GM19324 (cell line): ENCODE measurements around the gene SRPRB.

Experiments used
- ATAC-seq: cut with Tn5 transposase; IDR thresholded peaks from one replicate; pipeline ENCODE4 v1.9.1; 2021; ENCODE audit warnings: mild to moderate bottlenecking, moderate library complexity; ENCODE audit not compliant: unreplicated experiment, low FRiP score

SRPRB gene

GRCh38 chr3:133863911-133864310 is 58.3 kb downstream of the SRPRB start:
- ATAC-seq, result no peak

- no peak for ATAC-seq
These were observed 59.0 kb downstream of the SRPRB start for GRCh38 chr3:133864616-133865015.

DNA sequence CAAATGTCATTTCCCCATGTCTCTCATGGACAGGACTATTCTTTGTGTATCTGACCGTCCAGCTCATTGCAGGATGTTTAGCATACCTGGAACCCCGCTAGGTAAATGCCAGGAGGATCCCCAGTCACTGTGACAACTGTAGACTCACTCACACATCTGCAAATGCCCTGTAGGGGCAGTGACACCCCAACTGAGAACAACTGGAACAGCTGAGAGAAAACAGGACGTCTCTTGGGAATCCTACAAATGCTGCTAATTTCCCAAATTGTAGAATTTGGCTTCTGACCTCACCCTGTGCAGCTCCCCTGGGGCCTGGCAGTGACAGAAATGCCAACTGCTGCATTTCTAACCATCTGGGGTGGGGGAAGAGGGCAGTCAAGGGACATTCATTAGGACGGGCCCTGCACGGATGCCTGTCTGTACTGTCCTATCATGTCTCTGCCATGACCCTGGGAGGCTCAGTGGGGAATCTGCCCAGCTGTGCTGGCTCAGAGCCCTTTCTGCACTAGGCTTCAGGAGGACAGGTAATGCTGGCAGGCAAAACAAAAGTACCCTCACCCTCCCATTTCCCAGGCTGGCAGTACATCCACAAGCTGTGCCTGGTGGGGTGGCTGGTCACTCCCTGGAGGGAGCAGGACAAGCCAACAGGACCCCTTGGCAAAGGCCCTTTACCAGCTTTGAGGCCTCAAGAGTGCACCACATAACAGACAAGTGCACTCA is 59.7 kb downstream of the SRPRB start:
- no peak for ATAC-seq

GRCh38 chr3:133866141-133866540 is 60.5 kb downstream of the SRPRB start:
- ATAC-seq, result no peak

DNA sequence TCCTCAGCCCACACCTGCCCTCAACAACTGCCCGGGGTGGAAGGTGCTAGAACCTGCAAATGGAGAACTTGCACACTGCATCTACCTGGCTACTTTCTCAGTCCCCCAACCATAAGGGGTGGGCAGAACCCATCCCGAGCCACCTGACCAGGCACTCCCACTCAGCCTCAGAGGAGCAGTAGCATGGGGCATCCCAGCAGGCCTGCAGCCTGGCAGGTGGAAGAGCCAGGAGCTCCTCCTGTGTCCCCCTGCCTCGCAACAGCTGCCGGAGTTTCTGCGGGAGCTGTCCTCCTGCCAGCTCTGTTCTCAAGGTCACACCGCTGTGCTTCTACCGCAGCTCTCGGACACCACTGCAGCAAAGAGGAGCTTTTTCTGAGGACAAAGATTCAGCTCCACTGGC is 62.6 kb downstream of the SRPRB start:
- no peak for ATAC-seq

DNA sequence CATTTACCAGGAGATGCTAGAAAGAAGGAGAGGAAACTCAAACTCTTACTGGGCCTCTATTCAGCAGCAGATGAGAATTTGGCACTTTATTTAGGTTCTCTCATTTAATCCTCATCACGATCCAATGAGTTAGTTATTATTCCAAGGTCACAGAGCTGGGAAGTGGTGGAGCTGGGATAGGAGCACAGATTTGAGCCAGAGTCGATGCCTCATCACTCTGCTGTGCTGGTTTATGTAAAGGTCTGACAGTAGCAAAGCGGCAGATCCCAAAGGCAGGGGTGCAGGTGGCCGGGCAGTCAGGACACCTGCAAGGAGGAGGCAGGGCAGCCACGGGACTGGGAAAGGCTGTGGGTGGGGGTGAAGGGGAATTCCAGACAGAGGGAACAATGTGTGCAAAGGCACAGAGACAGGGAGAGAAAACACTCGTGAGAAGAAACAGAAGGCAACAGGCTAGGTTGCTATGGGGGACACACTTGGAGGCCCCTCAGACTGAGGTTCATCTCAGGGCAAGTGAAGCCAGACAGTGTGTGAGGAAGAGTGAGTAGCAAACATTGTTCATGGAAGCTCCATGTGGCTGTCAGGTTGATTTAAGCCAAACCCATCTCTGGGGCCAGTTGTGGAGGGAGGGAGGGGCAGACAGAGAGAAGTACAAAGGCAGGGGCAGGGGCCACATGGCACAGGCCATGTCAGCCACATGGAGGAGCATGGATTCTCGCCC is 63.3 kb downstream of the SRPRB start:
- no peak for ATAC-seq

DNA sequence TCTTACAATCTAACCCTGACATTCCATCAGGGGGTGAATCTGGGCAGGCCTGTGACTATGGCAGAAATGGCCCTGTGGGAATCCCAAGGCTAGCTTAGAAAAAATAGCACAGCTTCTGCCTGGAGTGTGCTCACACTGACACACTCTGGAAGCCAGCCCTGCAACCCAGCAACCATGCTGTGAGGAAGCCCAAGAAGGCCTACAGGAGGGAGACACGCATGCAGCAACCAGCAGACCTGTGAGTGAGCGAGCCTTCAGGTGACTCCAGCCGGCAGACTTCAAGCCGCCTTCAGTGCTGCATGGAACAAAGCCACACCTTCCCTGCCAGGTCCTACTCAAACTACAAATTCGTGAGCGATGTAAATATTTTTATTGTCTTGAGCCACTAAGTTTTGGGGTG is 64.0 kb downstream of the SRPRB start:
- ATAC-seq, result no peak

GRCh38 chr3:133870822-133871221 is 65.2 kb downstream of the SRPRB start:
- ATAC-seq, result no peak
